ENCODE measurements around the gene MS4A7.

DNA sequence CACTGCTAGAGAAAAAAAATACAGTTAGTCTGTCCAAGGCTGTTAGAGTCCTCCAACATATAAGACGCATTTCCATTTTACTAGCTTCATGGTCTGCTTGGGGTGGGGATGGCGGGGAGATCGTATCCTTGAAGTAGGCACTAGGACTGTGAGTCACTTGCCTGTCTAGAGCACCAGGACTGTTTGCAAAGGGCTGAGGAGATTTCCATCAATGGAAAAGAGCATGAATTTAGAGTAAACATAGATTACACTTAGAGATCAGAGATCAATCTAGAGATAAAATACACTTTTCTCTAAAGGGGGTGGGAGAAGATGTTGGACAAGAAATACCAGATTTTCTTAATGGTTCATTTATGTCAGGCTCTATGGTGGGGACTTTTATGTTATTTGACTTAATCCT is 1.7 kb upstream of the MS4A7 start:
- TF ChIP-seq, protein P1, sequence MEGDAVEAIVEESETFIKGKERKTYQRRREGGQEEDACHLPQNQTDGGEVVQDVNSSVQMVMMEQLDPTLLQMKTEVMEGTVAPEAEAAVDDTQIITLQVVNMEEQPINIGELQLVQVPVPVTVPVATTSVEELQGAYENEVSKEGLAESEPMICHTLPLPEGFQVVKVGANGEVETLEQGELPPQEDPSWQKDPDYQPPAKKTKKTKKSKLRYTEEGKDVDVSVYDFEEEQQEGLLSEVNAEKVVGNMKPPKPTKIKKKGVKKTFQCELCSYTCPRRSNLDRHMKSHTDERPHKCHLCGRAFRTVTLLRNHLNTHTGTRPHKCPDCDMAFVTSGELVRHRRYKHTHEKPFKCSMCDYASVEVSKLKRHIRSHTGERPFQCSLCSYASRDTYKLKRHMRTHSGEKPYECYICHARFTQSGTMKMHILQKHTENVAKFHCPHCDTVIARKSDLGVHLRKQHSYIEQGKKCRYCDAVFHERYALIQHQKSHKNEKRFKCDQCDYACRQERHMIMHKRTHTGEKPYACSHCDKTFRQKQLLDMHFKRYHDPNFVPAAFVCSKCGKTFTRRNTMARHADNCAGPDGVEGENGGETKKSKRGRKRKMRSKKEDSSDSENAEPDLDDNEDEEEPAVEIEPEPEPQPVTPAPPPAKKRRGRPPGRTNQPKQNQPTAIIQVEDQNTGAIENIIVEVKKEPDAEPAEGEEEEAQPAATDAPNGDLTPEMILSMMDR (IDR thresholded peaks at IDR 0.05; ENCODE audit: borderline replicate concordance, extremely low read depth, low read length, poor library complexity, severe bottlenecking): no peak
- TF ChIP-seq EZH2 (IDR thresholded peaks at IDR 0.05; ENCODE audit: borderline replicate concordance, low read depth, low read length, severe bottlenecking): no peak
